ENCODE data around the gene OR51B2. TPM values are rescaled to one million over a fixed set of nuclear protein-coding genes. Genes with fewer than 3 reads are reported as not detected.
"Not testable (repeated sequence)": the region's sequence is repeated elsewhere in the genome, so short reads cannot be mapped to it uniquely, and the experiment has no call there.

The OR51B2 gene
- total RNA-seq, 2 donors from 2014 or later: 0.78 TPM; not detected in 1

DNA sequence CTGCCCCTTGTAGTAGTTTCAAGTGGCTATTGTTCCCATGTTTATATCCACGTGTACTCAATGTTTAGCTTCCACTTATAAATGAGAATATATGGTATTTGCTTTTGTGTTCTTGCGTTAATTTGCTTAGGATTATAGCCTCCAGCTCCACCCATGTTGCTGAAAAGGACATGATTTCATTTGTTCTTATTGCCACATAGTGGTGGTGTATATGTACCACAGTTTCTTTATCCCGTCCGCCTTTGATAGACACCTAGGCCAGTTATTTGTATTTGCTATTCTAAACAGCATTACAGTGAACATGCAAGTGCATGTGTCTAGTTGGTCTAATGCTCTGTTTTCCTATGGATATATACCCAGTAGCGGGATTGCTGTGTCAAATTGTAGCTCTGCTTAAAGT, 6.8 kb downstream of the OR51B2 start:
- Histone ChIP-seq H3K27me3 (no peaks in the 10 kb centered on the region), H3K4me1 (no peaks in the 10 kb centered on the region), H3K36me3 (replicated peaks in 1 of 2; ENCODE audit: insufficient read depth in 1 of 2, low read depth in 2 of 2) (no peaks in the 10 kb centered on the region), H3K4me3 (no peak overlapping the region), H3K9me3 (no peaks in the 10 kb centered on the region), H3K27ac (no peak overlapping the region)
- ATAC-seq (no peak), DNase-seq (no peak)
- 50 to 61% methylated on average over 5 of the region's 5 CpGs for WGBS, 2 donors
- TF ChIP-seq POLR2A (IDR thresholded peaks at IDR 0.05): no peak
- TF ChIP-seq, protein P1, sequence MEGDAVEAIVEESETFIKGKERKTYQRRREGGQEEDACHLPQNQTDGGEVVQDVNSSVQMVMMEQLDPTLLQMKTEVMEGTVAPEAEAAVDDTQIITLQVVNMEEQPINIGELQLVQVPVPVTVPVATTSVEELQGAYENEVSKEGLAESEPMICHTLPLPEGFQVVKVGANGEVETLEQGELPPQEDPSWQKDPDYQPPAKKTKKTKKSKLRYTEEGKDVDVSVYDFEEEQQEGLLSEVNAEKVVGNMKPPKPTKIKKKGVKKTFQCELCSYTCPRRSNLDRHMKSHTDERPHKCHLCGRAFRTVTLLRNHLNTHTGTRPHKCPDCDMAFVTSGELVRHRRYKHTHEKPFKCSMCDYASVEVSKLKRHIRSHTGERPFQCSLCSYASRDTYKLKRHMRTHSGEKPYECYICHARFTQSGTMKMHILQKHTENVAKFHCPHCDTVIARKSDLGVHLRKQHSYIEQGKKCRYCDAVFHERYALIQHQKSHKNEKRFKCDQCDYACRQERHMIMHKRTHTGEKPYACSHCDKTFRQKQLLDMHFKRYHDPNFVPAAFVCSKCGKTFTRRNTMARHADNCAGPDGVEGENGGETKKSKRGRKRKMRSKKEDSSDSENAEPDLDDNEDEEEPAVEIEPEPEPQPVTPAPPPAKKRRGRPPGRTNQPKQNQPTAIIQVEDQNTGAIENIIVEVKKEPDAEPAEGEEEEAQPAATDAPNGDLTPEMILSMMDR (IDR thresholded peaks at IDR 0.05): no peak
- intact Hi-C loops (cut with DNase I): no loop called here

DNA sequence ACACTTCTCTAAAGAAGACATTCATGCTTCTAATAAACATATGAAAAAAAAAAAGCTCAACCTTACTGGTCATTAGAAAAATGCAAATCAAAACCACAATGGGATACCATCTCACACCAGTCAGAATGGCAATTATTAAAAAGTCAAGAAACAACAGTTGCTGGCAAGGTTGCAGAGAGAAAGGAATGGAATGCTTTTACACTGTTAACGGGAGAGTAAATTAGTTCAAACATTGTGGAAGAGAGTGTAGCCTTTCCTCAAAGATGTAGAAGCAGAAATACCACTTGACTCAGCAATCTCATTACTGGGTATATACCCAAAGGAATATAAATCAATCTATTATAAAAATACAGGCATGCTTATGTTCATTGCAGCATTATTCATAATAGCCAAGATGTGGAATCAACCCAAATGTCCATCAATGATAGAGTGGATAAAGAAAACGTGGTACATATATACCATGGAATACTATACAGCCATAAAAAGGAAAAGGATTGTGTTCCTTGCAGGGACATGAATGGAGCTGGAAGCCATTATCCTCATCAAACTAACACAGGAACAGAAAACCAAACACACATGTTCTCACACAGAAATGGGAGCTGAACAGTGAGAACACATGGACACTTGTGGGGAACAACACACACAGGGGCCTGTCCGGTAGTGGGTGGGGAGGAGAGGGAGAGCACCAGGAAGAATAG, 10.6 kb downstream of the OR51B2 start:
- H3K27me3 ChIP-seq: not testable (repeated sequence)

DNA sequence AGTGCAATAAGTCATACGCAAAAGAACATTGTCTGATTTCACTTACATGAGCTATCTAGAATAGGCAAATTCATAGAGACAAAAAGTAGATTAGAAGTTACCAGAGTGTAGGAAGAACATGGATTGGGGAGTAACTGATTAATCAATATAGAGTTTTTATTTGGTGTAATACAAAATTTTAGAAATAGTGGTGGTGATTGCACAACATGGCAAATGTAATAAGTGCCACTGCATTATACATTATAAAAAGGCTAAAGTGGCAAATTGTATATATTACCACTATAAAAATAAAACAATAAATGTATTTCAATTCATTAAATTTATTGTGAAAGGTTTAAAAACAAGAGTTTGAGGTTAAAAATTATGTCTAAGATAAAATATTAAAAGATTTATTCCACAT, 13.7 kb downstream of the OR51B2 start:
- TF ChIP-seq, protein P1 (IDR thresholded peaks at IDR 0.05): no peak
- no peak for TF ChIP-seq POLR2A (IDR thresholded peaks at IDR 0.05)
- 95 to 97% methylated on average over 1 of the region's 1 CpG for WGBS, 2 donors
- intact Hi-C loops (cut with DNase I): no loop called here
- no peak for ATAC-seq
- no peak for DNase-seq
- H3K27me3 ChIP-seq: no peaks in the 10 kb centered on the region
- no peak overlapping the region for H3K4me3 ChIP-seq
- no peak overlapping the region for H3K27ac ChIP-seq
- no peaks in the 10 kb centered on the region for H3K4me1 ChIP-seq
- H3K36me3 ChIP-seq (replicated peaks in 1 of 2; ENCODE audit: insufficient read depth in 1 of 2, low read depth in 2 of 2): no peaks in the 10 kb centered on the region
- no peaks in the 10 kb centered on the region for H3K9me3 ChIP-seq

More for the DNA sequence above, 10.6 kb downstream of the OR51B2 start:
- H3K4me3 ChIP-seq; H3K9me3 ChIP-seq; H3K36me3 ChIP-seq (replicated peaks in 1 of 2; ENCODE audit: insufficient read depth in 1 of 2, low read depth in 2 of 2); DNase-seq; H3K4me1 ChIP-seq; H3K27ac ChIP-seq; intact Hi-C loops (cut with DNase I); ATAC-seq: not testable (repeated sequence)
- WGBS, 2 donors: 64 to 83% methylated on average over 3 of the region's 3 CpGs

DNA sequence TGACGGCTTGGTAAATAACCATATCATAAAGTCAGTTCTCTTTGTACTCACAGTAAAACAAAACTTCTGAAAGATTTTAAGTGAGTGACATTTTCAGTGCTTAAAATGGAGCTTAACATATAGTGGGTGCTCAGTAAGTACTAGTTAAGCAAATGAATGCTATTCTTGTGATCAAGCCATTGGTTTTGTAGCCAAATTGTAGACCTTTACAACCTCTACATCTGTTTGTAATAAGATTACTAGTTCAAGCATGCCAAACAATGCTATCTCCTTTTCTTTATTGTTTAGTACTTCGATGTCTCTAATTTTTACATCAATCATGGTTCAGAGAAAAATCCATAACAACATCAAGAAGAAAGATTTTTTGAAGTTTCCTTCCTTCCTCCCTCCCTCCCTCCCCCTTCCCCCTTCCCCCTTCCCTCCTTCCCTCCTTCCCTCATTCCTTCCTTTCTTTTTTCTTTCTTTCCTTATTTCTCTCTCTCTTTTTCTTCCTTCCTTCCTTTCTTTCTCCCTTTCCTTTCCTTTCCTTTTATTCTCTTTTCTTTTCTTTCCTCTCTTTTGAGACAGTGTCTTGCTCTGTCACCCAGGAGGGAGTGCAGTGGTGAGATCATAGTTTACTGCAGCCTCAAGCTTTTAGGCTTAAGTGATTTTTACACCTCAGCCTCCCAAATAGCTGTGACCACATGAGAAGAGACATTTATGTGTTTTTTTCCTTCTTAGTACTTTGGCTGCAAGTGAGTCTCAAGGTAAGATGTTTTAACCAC, 16.7 kb downstream of the OR51B2 start:
- intact Hi-C loops (cut with DNase I): no loop called here
- DNase-seq (no peak), ATAC-seq (no peak)
- no peaks in the 10 kb centered on the region for H3K4me1 ChIP-seq
- no peak overlapping the region for H3K27ac ChIP-seq
- no peaks in the 10 kb centered on the region for H3K9me3 ChIP-seq
- WGBS, 2 donors: 52 to 55% methylated on average over 2 of the region's 2 CpGs
- no peaks in the 10 kb centered on the region for H3K36me3 ChIP-seq (replicated peaks in 1 of 2; ENCODE audit: insufficient read depth in 1 of 2, low read depth in 2 of 2)
- H3K27me3 ChIP-seq: no peaks in the 10 kb centered on the region
- no peak overlapping the region for H3K4me3 ChIP-seq
- TF ChIP-seq POLR2A (IDR thresholded peaks at IDR 0.05): no peak
- TF ChIP-seq, protein P1 (IDR thresholded peaks at IDR 0.05): no peak

DNA sequence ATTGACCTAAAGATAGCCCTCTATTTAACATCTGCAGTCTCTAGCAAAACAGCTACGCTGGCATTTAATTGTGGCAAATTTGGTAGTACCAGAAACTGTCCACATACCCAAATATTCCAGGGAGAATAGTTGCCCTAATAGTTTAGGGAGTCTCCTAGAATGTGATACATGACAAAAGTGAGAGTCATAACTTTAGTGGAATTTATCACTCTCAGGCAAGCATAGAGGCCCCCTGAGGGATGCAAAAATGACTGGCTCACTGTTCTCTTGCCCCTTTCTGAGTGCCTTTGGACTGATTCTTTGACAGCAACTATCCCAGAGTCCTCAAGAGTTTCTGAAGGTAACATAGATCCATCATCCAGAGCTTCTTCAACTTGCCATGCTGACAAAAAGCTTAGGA, 20.1 kb downstream of the OR51B2 start:
- no peak overlapping the region for H3K4me3 ChIP-seq
- no peaks in the 10 kb centered on the region for H3K27me3 ChIP-seq
- H3K27ac ChIP-seq: no peak overlapping the region
- 96 to 100% methylated on average over 1 of the region's 1 CpG for WGBS, 2 donors
- intact Hi-C loops (cut with DNase I): no loop called here
- DNase-seq (no peak), ATAC-seq (no peak)
- H3K4me1 ChIP-seq: no peaks in the 10 kb centered on the region
- H3K9me3 ChIP-seq: no peaks in the 10 kb centered on the region
- TF ChIP-seq, protein P1 (IDR thresholded peaks at IDR 0.05): no peak
- no peak for TF ChIP-seq POLR2A (IDR thresholded peaks at IDR 0.05)
- H3K36me3 ChIP-seq (replicated peaks in 1 of 2; ENCODE audit: insufficient read depth in 1 of 2, low read depth in 2 of 2): no peaks in the 10 kb centered on the region

Data from body of pancreas (tissue), 4 donors.